ENCODE measurements around the gene ZNF384.

The ZNF384 gene

GRCh38 chr12:6620137-6620884 lies 68.9 kb downstream of the ZNF384 start:
- no peak for DNase-seq (ENCODE audit: low spot score)

GRCh38 chr12:6618483-6619225 lies 70.5 kb downstream of the ZNF384 start:
- DNase-seq (ENCODE audit: low spot score) = no peak
